PC-3 (cell line): ENCODE data around the gene CHMP4B.

ENCODE experiments used
- CTCF ChIP-seq: fragments of 300-600 bp; sonication (generic); conservative IDR thresholded peaks from 2 replicates; pipeline ENCODE4 v1.5.1; 2017; ENCODE audit warnings: antibody characterized with exemption, low read depth, mild to moderate bottlenecking, low read length
- EZH2 ChIP-seq: fragments of 300-600 bp; sonication (generic); IDR thresholded peaks from one replicate; pipeline ENCODE4 v1.6.1; 2017; ENCODE audit warnings: antibody characterized with exemption, mild to moderate bottlenecking, low read length; ENCODE audit not compliant: unreplicated experiment
- EZH2phosphoT487 ChIP-seq: fragments of 300-600 bp; sonication (generic); IDR thresholded peaks from 2 replicates; pipeline ENCODE4 v1.6.1; 2018; ENCODE audit warnings: mild to moderate bottlenecking, antibody characterized with exemption, low read length, borderline replicate concordance

DNA sequence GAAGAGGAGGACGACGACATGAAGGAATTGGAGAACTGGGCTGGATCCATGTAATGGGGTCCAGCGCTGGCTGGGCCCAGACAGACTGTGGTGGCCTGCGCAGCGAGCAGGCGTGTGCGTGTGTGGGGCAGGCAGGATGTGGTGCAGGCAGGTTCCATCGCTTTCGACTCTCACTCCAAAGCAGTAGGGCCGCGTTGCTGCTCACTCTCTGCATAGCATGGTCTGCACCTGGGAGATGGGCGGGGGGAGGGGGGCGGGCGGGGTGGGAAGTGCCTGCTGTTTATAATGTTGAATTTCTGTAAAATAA lies 42.3 kb downstream of the CHMP4B start:
- TF ChIP-seq CTCF (no peak), EZH2 (no peak), EZH2phosphoT487 (no peak)
